ENCODE data around the gene GANC. TPM values are rescaled to one million over a fixed set of nuclear protein-coding genes. Genes with fewer than 3 reads are reported as not detected.

The GANC gene
- total RNA-seq, 2 experiments from 2014 or later, result 27.9 to 31.7 TPM

DNA sequence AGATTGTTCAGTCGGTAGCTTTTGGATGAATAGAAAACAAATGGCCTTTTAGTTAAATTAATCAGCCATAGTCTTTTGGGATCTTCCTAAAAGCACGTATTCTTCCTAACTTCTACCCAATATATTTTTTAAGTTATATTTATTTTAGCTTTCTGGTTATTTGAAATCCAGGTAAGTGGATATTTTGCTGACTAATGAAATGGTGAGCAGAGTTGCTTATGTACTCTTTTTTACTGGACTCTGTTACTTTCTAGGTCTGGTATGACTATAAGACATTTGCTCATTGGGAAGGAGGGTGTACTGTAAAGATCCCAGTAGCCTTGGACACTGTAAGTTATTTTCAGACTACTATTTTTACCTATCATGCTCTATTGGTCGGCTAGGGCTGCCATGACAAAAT lies 72.5 kb downstream of the GANC start:
- CTCF ChIA-PET (ENCODE audit: unreplicated experiment), result no interaction called here
- POLR2A ChIA-PET, result no interaction called here
- intact Hi-C loops (cut with micrococcal nuclease; ENCODE audit: unreplicated experiment), result no loop called here
- H3K9me3 ChIP-seq (ENCODE audit: low read length), result no peaks in the 10 kb centered on the region
- no peaks in the 10 kb centered on the region for H3K79me2 ChIP-seq (ENCODE audit: insufficient read depth, low read depth, low read length)
- no peaks in the 10 kb centered on the region for H3K36me3 ChIP-seq (ENCODE audit: insufficient read depth, low read length)
- H3K27ac ChIP-seq (ENCODE audit: low read depth, low read length, poor library complexity, severe bottlenecking), result no peak overlapping the region
- no peaks in the 10 kb centered on the region for H3K4me1 ChIP-seq (ENCODE audit: insufficient read depth, low read length, poor library complexity, severe bottlenecking)
- H3K4me2 ChIP-seq (ENCODE audit: low read length), result no peak overlapping the region
- TF ChIP-seq, protein P1, sequence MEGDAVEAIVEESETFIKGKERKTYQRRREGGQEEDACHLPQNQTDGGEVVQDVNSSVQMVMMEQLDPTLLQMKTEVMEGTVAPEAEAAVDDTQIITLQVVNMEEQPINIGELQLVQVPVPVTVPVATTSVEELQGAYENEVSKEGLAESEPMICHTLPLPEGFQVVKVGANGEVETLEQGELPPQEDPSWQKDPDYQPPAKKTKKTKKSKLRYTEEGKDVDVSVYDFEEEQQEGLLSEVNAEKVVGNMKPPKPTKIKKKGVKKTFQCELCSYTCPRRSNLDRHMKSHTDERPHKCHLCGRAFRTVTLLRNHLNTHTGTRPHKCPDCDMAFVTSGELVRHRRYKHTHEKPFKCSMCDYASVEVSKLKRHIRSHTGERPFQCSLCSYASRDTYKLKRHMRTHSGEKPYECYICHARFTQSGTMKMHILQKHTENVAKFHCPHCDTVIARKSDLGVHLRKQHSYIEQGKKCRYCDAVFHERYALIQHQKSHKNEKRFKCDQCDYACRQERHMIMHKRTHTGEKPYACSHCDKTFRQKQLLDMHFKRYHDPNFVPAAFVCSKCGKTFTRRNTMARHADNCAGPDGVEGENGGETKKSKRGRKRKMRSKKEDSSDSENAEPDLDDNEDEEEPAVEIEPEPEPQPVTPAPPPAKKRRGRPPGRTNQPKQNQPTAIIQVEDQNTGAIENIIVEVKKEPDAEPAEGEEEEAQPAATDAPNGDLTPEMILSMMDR (conservative IDR thresholded peaks at IDR 0.05; ENCODE audit: low read length), result no peak
- TF ChIP-seq EZH2phosphoT487 (IDR thresholded peaks at IDR 0.05; ENCODE audit: borderline replicate concordance, low read depth, low read length), result no peak
- H2AFZ ChIP-seq (ENCODE audit: low read length), result no peak overlapping the region
- no peaks in the 10 kb centered on the region for H4K20me1 ChIP-seq (ENCODE audit: insufficient read depth, low read length)
- BruUV-seq (replicated peaks), result no TSS peak
- no peak overlapping the region for H3K4me3 ChIP-seq (ENCODE audit: low read depth, low read length, poor library complexity, severe bottlenecking)
- DNase-seq (ENCODE audit: low spot score), result no peak
- no peaks in the 10 kb centered on the region for H3K9me2 ChIP-seq (ENCODE audit: insufficient read depth, low read length)

DNA sequence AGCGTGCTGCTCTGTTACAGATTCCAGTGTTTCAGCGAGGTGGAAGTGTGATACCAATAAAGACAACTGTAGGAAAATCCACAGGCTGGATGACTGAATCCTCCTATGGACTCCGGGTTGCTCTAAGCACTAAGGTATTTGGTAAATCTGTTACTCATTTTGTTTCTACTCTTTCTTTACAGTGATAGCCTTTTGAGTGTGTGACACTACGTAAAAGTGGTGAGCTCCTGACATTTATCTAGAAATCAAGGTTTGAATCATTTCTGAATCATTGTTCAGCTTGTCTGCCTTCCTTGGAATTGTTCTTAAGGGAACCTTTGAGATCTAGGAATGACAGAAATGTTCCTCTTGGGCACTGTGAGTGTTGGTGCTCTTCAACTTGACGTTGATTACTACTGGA lies 75.1 kb downstream of the GANC start:
- ChIA-PET POLR2A (no interaction called here), CTCF (ENCODE audit: unreplicated experiment) (no interaction called here)
- Histone ChIP-seq H3K9me3 (ENCODE audit: low read length) (no peaks in the 10 kb centered on the region), H3K79me2 (ENCODE audit: insufficient read depth, low read depth, low read length) (no peaks in the 10 kb centered on the region), H2AFZ (ENCODE audit: low read length) (no peak overlapping the region), H3K27ac (ENCODE audit: low read depth, low read length, poor library complexity, severe bottlenecking) (no peak overlapping the region), H3K36me3 (ENCODE audit: insufficient read depth, low read length) (peaks cover 4% of the 10 kb centered on the region; the same call in 1 of the 2 replicates), H3K4me3 (ENCODE audit: low read depth, low read length, poor library complexity, severe bottlenecking) (no peak overlapping the region), H3K9me2 (ENCODE audit: insufficient read depth, low read length) (no peaks in the 10 kb centered on the region), H3K4me1 (ENCODE audit: insufficient read depth, low read length, poor library complexity, severe bottlenecking) (no peaks in the 10 kb centered on the region), H4K20me1 (ENCODE audit: insufficient read depth, low read length) (no peaks in the 10 kb centered on the region), H3K4me2 (ENCODE audit: low read length) (no peak overlapping the region)
- DNase-seq (ENCODE audit: low spot score), result no peak
- intact Hi-C loops (cut with micrococcal nuclease; ENCODE audit: unreplicated experiment), result no loop called here
- no peak for TF ChIP-seq EZH2phosphoT487 (IDR thresholded peaks at IDR 0.05; ENCODE audit: borderline replicate concordance, low read depth, low read length)
- TF ChIP-seq, protein P1 (conservative IDR thresholded peaks at IDR 0.05; ENCODE audit: low read length), result no peak
- BruUV-seq (replicated peaks), result no TSS peak

DNA sequence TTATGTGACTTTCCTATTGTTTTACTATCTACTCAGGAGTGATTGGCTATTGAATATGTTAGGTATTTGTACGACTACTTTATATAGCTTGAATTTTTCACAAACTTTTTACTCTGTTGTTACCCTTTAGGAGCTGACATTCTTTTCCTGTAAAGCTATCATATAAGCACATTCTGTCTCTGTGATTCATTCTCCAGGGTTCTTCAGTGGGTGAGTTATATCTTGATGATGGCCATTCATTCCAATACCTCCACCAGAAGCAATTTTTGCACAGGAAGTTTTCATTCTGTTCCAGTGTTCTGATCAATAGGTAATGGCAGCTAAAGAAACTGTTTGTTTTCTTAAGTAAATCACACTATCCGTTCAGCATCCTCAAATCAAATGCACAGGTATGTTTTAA lies 76.2 kb downstream of the GANC start:
- Histone ChIP-seq H3K9me3 (ENCODE audit: low read length) (no peaks in the 10 kb centered on the region), H2AFZ (ENCODE audit: low read length) (no peak overlapping the region), H4K20me1 (ENCODE audit: insufficient read depth, low read length) (no peaks in the 10 kb centered on the region), H3K4me2 (ENCODE audit: low read length) (no peak overlapping the region), H3K27ac (ENCODE audit: low read depth, low read length, poor library complexity, severe bottlenecking) (no peak overlapping the region), H3K4me3 (ENCODE audit: low read depth, low read length, poor library complexity, severe bottlenecking) (no peak overlapping the region), H3K36me3 (ENCODE audit: insufficient read depth, low read length) (peaks cover 4% of the 10 kb centered on the region; the same call in 1 of the 2 replicates), H3K9me2 (ENCODE audit: insufficient read depth, low read length) (no peaks in the 10 kb centered on the region), H3K4me1 (ENCODE audit: insufficient read depth, low read length, poor library complexity, severe bottlenecking) (no peaks in the 10 kb centered on the region), H3K79me2 (ENCODE audit: insufficient read depth, low read depth, low read length) (no peaks in the 10 kb centered on the region)
- no peak for TF ChIP-seq EZH2phosphoT487 (IDR thresholded peaks at IDR 0.05; ENCODE audit: borderline replicate concordance, low read depth, low read length)
- TF ChIP-seq, protein P1 (conservative IDR thresholded peaks at IDR 0.05; ENCODE audit: low read length), result no peak
- no peak for DNase-seq (ENCODE audit: low spot score)
- ChIA-PET POLR2A (no interaction called here), CTCF (ENCODE audit: unreplicated experiment) (no interaction called here)
- intact Hi-C loops (cut with micrococcal nuclease; ENCODE audit: unreplicated experiment), result no loop called here
- no TSS peak for BruUV-seq (replicated peaks)
